ENCODE measurements around the gene PDGFD.
A peak's percentile ranks its signal among the peaks of the same experiment; 100 is the strongest.

The PDGFD gene

DNA sequence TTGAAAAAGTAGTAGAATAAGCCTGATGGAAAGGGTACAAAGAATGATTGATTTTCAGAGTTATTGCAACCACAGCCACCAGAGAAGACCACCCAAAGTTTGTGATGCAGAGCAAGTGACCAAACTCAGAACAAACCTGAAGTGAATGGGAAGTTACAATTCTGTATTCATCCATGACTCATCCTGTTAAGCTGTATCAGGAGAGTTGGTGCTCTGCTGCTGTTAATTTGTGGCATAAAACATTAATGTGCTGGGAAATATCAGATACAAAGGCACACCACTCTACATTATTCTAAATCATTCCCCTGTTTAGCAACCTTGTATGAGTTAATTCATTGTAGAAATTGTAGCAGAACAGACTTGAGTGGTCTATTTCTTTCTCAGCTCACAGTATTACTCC, 19.6 kb upstream of the PDGFD start:
- Histone ChIP-seq H3K9me3 (ENCODE audit: control extremely low read depth in 1 of 5, control insufficient read depth in 4 of 5, insufficient read depth in 2 of 5, low read depth in 1 of 5, low read length in 4 of 5) (no peaks in the 10 kb centered on the region), H3K4me3 (ENCODE audit: control insufficient read depth in 1 of 7, extremely low read depth in 1 of 7, insufficient read depth in 4 of 7, low read depth in 2 of 7, low read length in 6 of 7) (no peak overlapping the region), H3K4me1 (ENCODE audit: control extremely low read depth in 1 of 4, control insufficient read depth in 4 of 4, insufficient read depth in 4 of 4, low read length in 3 of 4) (no peaks in the 10 kb centered on the region), H3K27me3 (replicated peaks in 2 of 5; ENCODE audit: control insufficient read depth in 4 of 5, insufficient read depth in 5 of 5, low read length in 4 of 5) (no peaks in the 10 kb centered on the region), H3K27ac (ENCODE audit: insufficient read depth in 1 of 2, low read depth in 1 of 2, low read length in 2 of 2, poor library complexity in 1 of 2, severe bottlenecking in 2 of 2) (no peak overlapping the region), H3K36me3 (ENCODE audit: control insufficient read depth in 4 of 4, insufficient read depth in 4 of 4, low read length in 3 of 4) (no peaks in the 10 kb centered on the region)
- no peak for DNase-seq
- POLR2A ChIA-PET, result no interaction called here
- CTCF ChIA-PET, result no interaction called here

DNA sequence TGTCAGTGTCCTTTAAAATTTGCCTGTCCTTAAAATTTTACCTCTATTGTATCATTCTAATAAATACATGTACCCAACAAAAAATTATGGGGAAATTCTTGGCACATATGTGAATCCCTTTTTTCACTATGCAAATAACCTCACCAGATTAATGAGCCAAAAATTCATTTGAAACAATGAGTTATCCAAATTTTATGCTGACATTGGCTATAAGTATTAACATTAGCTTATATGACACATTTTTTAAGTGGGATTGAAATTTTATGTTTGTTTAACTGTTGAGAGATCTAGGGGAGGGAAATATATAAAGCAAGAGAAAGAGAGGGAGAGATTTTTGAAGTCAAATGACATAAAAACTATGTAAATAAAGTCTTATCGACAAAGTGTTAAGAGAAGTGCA, 11.8 kb upstream of the PDGFD start:
- H3K4me1 ChIP-seq (ENCODE audit: control extremely low read depth in 1 of 4, control insufficient read depth in 4 of 4, insufficient read depth in 4 of 4, low read length in 3 of 4), result no peaks in the 10 kb centered on the region
- H3K27me3 ChIP-seq (replicated peaks in 2 of 5; ENCODE audit: control insufficient read depth in 4 of 5, insufficient read depth in 5 of 5, low read length in 4 of 5), result no peaks in the 10 kb centered on the region
- H3K4me3 ChIP-seq (ENCODE audit: control insufficient read depth in 1 of 7, extremely low read depth in 1 of 7, insufficient read depth in 4 of 7, low read depth in 2 of 7, low read length in 6 of 7), result no peak overlapping the region
- H3K9me3 ChIP-seq (ENCODE audit: control extremely low read depth in 1 of 5, control insufficient read depth in 4 of 5, insufficient read depth in 2 of 5, low read depth in 1 of 5, low read length in 4 of 5), result no peaks in the 10 kb centered on the region
- POLR2A ChIA-PET, result no interaction called here
- no peak for DNase-seq
- H3K36me3 ChIP-seq (ENCODE audit: control insufficient read depth in 4 of 4, insufficient read depth in 4 of 4, low read length in 3 of 4), result no peaks in the 10 kb centered on the region
- WGBS (ENCODE audit: insufficient coverage), result 100% methylated on average over 1 of the region's 1 CpG
- CTCF ChIA-PET, result interaction anchor here (1.3 kb wide), 1 partner anchor 9 kb away, joined by 3 read pairs; no protein-coding TSS in a partner anchor
- no peak overlapping the region for H3K27ac ChIP-seq (ENCODE audit: insufficient read depth in 1 of 2, low read depth in 1 of 2, low read length in 2 of 2, poor library complexity in 1 of 2, severe bottlenecking in 2 of 2)

- Histone ChIP-seq H3K27me3 (replicated peaks in 2 of 5; ENCODE audit: control insufficient read depth in 4 of 5, insufficient read depth in 5 of 5, low read length in 4 of 5) (no peaks in the 10 kb centered on the region), H3K9me3 (ENCODE audit: control extremely low read depth in 1 of 5, control insufficient read depth in 4 of 5, insufficient read depth in 2 of 5, low read depth in 1 of 5, low read length in 4 of 5) (no peaks in the 10 kb centered on the region), H3K4me1 (ENCODE audit: control extremely low read depth in 1 of 4, control insufficient read depth in 4 of 4, insufficient read depth in 4 of 4, low read length in 3 of 4) (peaks cover 0 to 4% (median 3%) of the 10 kb centered on the region in 4 experiments), H3K4me3 (ENCODE audit: control insufficient read depth in 1 of 7, extremely low read depth in 1 of 7, insufficient read depth in 4 of 7, low read depth in 2 of 7, low read length in 6 of 7) (no peak overlapping the region), H3K36me3 (ENCODE audit: control insufficient read depth in 4 of 4, insufficient read depth in 4 of 4, low read length in 3 of 4) (no peaks in the 10 kb centered on the region), H3K27ac (ENCODE audit: insufficient read depth in 1 of 2, low read depth in 1 of 2, low read length in 2 of 2, poor library complexity in 1 of 2, severe bottlenecking in 2 of 2) (no peak overlapping the region)
- no peak for DNase-seq
- CTCF ChIA-PET, result no interaction called here
- POLR2A ChIA-PET, result no interaction called here
Observed at GRCh38 chr11:104169091-104169490, 5.1 kb upstream of the PDGFD start.

- Histone ChIP-seq H3K27me3 (replicated peaks in 2 of 5; ENCODE audit: control insufficient read depth in 4 of 5, insufficient read depth in 5 of 5, low read length in 4 of 5) (no peaks in the 10 kb centered on the region), H3K4me3 (ENCODE audit: control insufficient read depth in 1 of 7, extremely low read depth in 1 of 7, insufficient read depth in 4 of 7, low read depth in 2 of 7, low read length in 6 of 7) (no peak overlapping the region), H3K36me3 (ENCODE audit: control insufficient read depth in 4 of 4, insufficient read depth in 4 of 4, low read length in 3 of 4) (no peaks in the 10 kb centered on the region), H3K27ac (ENCODE audit: insufficient read depth in 1 of 2, low read depth in 1 of 2, low read length in 2 of 2, poor library complexity in 1 of 2, severe bottlenecking in 2 of 2) (no peak overlapping the region), H3K4me1 (ENCODE audit: control extremely low read depth in 1 of 4, control insufficient read depth in 4 of 4, insufficient read depth in 4 of 4, low read length in 3 of 4) (peaks cover 3 to 19% (median 13%) of the 10 kb centered on the region in 4 experiments), H3K9me3 (ENCODE audit: control extremely low read depth in 1 of 5, control insufficient read depth in 4 of 5, insufficient read depth in 2 of 5, low read depth in 1 of 5, low read length in 4 of 5) (no peaks in the 10 kb centered on the region)
- CTCF ChIA-PET, result interaction anchor here (0.6 to 2.5 kb wide), 9 partner anchors 9 to 1698 kb away, joined by 3 to 11 read pairs (median 5); no protein-coding TSS in a partner anchor
- DNase-seq, result no peak
- POLR2A ChIA-PET, result no interaction called here
- 96% methylated on average over 5 of the region's 7 CpGs for WGBS (ENCODE audit: insufficient coverage)
Observed at GRCh38 chr11:104165014-104165413, 1.1 kb upstream of the PDGFD start.

GRCh38 chr11:104163100-104164027, 583 bp downstream of the PDGFD start:
- DNase-seq, result peak; percentile 23 to 54 (median 35)
- Histone ChIP-seq H3K4me1 (ENCODE audit: control extremely low read depth in 1 of 4, control insufficient read depth in 4 of 4, insufficient read depth in 4 of 4, low read length in 3 of 4) (peaks cover 3 to 19% (median 13%) of the 10 kb centered on the region in 4 experiments), H3K4me3 (ENCODE audit: control insufficient read depth in 1 of 7, extremely low read depth in 1 of 7, insufficient read depth in 4 of 7, low read depth in 2 of 7, low read length in 6 of 7) (peak overlapping the region; percentile 59 to 95 (median 84)), H3K36me3 (ENCODE audit: control insufficient read depth in 4 of 4, insufficient read depth in 4 of 4, low read length in 3 of 4) (no peaks in the 10 kb centered on the region), H3K27me3 (replicated peaks in 2 of 5; ENCODE audit: control insufficient read depth in 4 of 5, insufficient read depth in 5 of 5, low read length in 4 of 5) (no peaks in the 10 kb centered on the region), H3K27ac (ENCODE audit: insufficient read depth in 1 of 2, low read depth in 1 of 2, low read length in 2 of 2, poor library complexity in 1 of 2, severe bottlenecking in 2 of 2) (no peak overlapping the region), H3K9me3 (ENCODE audit: control extremely low read depth in 1 of 5, control insufficient read depth in 4 of 5, insufficient read depth in 2 of 5, low read depth in 1 of 5, low read length in 4 of 5) (no peaks in the 10 kb centered on the region)
- POLR2A ChIA-PET, result interaction anchor here (0.7 kb wide), 1 partner anchor 1101 kb away, joined by 3 read pairs; no protein-coding TSS in a partner anchor
- WGBS (ENCODE audit: insufficient coverage), result 3% methylated on average over 29 of the region's 38 CpGs
- CTCF ChIA-PET, result interaction anchor here (0.7 to 2.5 kb wide), 13 partner anchors 11 to 1700 kb away, joined by 3 to 11 read pairs (median 4); no protein-coding TSS in a partner anchor

- POLR2A ChIA-PET, result no interaction called here
- Histone ChIP-seq H3K9me3 (ENCODE audit: control extremely low read depth in 1 of 5, control insufficient read depth in 4 of 5, insufficient read depth in 2 of 5, low read depth in 1 of 5, low read length in 4 of 5) (no peaks in the 10 kb centered on the region), H3K4me3 (ENCODE audit: control insufficient read depth in 1 of 7, extremely low read depth in 1 of 7, insufficient read depth in 4 of 7, low read depth in 2 of 7, low read length in 6 of 7) (no peak overlapping the region), H3K36me3 (ENCODE audit: control insufficient read depth in 4 of 4, insufficient read depth in 4 of 4, low read length in 3 of 4) (no peaks in the 10 kb centered on the region), H3K27ac (ENCODE audit: insufficient read depth in 1 of 2, low read depth in 1 of 2, low read length in 2 of 2, poor library complexity in 1 of 2, severe bottlenecking in 2 of 2) (no peak overlapping the region), H3K4me1 (ENCODE audit: control extremely low read depth in 1 of 4, control insufficient read depth in 4 of 4, insufficient read depth in 4 of 4, low read length in 3 of 4) (peaks cover 3 to 19% (median 13%) of the 10 kb centered on the region in 4 experiments), H3K27me3 (replicated peaks in 2 of 5; ENCODE audit: control insufficient read depth in 4 of 5, insufficient read depth in 5 of 5, low read length in 4 of 5) (no peaks in the 10 kb centered on the region)
- no CpG with 5 or more reads among the region's 1 CpG for WGBS (ENCODE audit: insufficient coverage)
- CTCF ChIA-PET, result interaction anchor here (0.9 to 1.1 kb wide), 2 partner anchors 10 to 32 kb away, joined by 3 to 6 read pairs; no protein-coding TSS in a partner anchor
- no peak for DNase-seq
Observed at GRCh38 chr11:104161751-104162450, 2.0 kb downstream of the PDGFD start.

GRCh38 chr11:104159356-104159755, 4.6 kb downstream of the PDGFD start:
- Histone ChIP-seq H3K27me3 (replicated peaks in 2 of 5; ENCODE audit: control insufficient read depth in 4 of 5, insufficient read depth in 5 of 5, low read length in 4 of 5) (no peaks in the 10 kb centered on the region), H3K4me1 (ENCODE audit: control extremely low read depth in 1 of 4, control insufficient read depth in 4 of 4, insufficient read depth in 4 of 4, low read length in 3 of 4) (peaks cover 3 to 18% (median 13%) of the 10 kb centered on the region in 4 experiments), H3K4me3 (ENCODE audit: control insufficient read depth in 1 of 7, extremely low read depth in 1 of 7, insufficient read depth in 4 of 7, low read depth in 2 of 7, low read length in 6 of 7) (no peak overlapping the region), H3K36me3 (ENCODE audit: control insufficient read depth in 4 of 4, insufficient read depth in 4 of 4, low read length in 3 of 4) (no peaks in the 10 kb centered on the region), H3K9me3 (ENCODE audit: control extremely low read depth in 1 of 5, control insufficient read depth in 4 of 5, insufficient read depth in 2 of 5, low read depth in 1 of 5, low read length in 4 of 5) (no peaks in the 10 kb centered on the region), H3K27ac (ENCODE audit: insufficient read depth in 1 of 2, low read depth in 1 of 2, low read length in 2 of 2, poor library complexity in 1 of 2, severe bottlenecking in 2 of 2) (no peak overlapping the region)
- no CpG with 5 or more reads among the region's 1 CpG for WGBS (ENCODE audit: insufficient coverage)
- no peak for DNase-seq
- ChIA-PET CTCF (no interaction called here), POLR2A (no interaction called here)

All from common myeloid progenitor, CD34-positive (primary cell).